GM12872 (cell line): Measurements from ENCODE around the gene MEIS1.

ENCODE experiments used
- TF ChIP-seq, protein P1 (sequence below): IDR thresholded peaks from 3 replicates; pipeline ENCODE4 v1.5.1; 2011; ENCODE audit warnings: low read depth, mild to moderate bottlenecking, low read length, moderate library complexity; ENCODE audit not compliant: insufficient read depth

Gene MEIS1

DNA sequence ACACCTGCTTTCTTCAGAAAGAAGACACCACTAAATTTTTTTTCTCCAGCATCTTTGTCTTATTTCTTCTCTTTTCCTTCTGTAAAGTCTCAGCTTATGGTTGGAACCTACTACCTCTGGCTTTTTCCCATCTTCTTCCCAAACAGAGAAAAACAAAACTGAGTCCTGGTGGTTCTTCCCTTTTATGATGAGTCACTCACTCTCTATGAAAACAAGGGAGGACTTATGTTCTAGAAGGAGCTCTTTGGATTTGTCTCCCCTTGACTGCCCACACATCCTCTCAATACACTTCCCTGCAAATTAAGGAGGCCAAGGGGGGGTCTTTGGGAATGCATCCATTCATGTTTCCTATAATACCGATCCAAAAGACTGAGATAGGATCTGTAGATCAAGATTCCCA is 22.1 kb upstream of the MEIS1 start:
- TF ChIP-seq, protein P1, sequence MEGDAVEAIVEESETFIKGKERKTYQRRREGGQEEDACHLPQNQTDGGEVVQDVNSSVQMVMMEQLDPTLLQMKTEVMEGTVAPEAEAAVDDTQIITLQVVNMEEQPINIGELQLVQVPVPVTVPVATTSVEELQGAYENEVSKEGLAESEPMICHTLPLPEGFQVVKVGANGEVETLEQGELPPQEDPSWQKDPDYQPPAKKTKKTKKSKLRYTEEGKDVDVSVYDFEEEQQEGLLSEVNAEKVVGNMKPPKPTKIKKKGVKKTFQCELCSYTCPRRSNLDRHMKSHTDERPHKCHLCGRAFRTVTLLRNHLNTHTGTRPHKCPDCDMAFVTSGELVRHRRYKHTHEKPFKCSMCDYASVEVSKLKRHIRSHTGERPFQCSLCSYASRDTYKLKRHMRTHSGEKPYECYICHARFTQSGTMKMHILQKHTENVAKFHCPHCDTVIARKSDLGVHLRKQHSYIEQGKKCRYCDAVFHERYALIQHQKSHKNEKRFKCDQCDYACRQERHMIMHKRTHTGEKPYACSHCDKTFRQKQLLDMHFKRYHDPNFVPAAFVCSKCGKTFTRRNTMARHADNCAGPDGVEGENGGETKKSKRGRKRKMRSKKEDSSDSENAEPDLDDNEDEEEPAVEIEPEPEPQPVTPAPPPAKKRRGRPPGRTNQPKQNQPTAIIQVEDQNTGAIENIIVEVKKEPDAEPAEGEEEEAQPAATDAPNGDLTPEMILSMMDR: no peak

DNA sequence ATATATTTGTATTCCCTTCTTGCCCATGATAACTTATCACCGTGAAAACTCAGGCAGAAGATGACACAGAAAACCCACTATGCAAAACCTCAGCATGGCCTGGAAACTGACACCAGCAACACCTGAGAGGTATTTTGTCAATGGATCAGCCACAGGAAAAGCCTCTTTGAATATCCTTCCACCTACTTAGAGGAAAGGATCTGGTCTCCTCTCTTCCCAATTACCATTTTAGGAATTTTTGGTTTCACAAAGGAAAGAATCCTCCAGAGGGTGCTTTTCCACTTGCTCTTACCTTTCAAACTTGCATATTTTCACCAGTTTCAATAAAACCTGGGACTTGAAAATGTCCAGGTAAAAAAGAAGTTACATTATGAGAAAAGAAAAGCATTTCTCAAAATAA is 20.0 kb upstream of the MEIS1 start:
- TF ChIP-seq, protein P1: no peak

DNA sequence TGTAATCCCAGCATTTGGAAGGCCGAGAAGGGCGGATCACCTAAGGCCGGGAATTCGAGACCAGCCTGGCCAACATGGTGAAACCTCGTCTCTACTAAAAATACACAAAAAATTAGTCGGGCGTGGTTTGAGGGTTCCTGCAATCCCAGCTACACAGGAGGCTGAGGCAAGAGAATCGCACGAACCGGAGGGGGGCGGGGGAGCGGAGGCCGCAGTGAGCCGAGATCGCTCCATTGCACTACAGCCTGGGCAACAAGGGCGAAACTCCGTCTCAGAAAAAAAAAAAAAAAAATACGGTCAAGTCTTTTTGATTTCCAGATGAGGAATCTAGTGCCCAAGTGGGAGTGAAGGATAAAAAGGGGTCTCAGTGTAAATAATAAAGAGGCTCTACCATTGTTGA is 16.5 kb upstream of the MEIS1 start:
- TF ChIP-seq, protein P1: no peak

DNA sequence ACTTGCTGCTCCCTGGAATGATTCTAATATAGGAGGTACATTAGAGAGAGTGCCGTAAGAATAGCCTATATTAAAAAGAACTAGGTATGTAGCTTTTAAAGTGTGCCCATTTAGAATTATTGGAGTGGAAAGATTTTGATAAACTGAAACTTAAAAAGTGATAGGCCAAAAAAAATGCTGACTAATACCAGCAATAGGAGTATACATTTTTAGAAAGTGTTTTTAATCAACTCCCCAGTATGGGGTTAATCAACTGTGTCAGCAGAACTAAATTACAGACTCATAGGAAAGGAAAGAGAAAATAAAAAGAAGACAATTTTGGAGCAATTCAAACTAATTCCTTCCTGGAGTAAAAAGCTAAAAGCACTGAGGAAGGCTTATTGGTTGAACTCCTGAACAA is 13.3 kb upstream of the MEIS1 start:
- TF ChIP-seq, protein P1: no peak

DNA sequence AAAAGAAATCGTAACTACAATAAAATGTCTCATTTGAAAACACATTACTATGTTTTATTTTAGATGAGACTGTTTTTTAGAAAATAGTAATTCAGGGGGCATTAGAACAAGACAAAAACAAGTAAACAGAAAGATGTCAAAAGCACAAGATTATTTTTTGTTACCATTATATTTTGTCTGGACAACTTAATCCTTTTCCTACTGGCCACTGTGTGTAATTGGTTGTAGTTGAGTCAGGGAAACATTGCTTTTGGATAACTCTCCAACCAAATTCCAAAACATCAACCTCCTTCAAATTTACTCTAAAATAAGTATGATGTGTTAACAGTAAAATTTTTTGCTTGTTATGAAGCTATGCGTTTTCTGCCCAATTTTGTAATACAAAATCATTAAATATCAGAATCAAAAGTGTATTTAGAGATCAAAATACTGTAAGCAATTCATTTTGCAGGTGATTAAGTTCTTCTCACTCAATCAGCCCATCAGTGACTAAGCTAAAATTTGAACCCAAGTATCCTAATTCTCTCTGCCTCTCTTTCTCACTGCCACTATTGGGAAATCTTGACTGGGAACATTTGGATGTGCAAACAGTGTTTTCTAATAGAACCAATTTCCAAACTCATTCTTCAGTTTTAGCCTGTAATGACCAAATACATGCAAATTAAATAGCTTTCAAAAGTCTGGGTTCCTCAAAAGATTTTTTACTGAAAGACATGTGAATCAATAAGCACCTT is 11.4 kb upstream of the MEIS1 start:
- TF ChIP-seq, protein P1: no peak

DNA sequence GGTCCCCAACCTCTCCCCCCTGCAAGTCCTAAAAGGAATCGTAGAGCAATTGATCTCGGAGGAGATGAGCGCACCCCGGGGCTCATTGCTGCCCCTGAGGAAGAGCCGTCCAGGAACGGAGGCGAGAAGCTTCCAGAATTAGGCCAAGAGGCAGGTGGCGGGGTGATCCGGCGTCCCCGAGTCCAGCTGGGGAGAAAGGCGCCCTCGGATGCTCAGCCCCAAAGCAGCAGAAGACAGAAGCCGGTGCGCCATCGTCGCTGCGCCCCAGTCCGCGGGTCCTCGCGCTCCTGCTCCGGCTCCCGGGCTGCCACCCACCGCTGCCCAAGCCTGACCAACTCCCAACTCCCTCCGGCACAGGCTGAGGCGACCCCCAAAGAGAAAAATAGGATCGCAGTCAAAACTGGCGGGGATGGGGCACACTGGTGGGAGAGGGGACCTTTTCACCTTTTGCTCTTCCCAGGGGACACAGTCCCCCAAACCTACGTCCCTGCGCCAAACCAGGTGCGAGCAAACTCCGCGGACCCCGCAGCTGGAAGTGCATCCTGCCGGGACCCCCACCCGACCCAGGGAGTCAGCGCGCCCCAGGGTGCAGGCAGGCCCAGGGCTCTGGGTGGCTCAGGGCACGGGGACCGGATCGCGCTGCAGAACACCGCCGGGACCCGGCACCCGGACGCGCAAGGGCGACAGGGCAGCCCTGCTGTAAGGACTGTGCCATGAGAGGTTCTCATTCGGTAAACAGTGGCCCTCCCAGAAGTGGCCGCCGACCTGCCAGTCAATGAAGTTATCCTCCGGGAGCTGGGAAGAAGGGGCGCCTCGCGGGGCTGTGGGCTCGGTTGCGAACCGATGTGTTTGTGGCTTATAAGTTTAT is 8.4 kb upstream of the MEIS1 start:
- TF ChIP-seq, protein P1: no peak

DNA sequence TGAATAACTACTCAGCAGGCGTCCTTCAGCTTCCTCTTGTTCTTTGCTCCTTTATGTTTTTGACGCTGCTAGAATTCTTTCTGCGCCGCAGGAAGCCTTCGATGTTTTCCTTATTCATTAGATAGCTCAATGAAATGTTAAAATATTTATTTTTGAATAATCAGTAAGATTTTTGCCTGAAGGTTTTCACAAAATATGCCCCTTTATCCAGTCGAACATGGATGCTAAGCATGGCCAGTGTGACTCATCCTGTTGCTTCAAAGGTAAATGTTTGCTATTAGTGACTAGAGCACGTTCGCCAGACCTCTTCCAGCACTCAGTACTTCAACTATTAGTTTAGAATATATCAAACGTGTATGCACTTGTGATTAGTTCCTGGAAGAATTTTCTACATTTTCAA is 7.6 kb upstream of the MEIS1 start:
- TF ChIP-seq, protein P1: no peak
